K562 (cell line): Measurements from ENCODE around the gene OXLD1. TPM values are rescaled to one million over a fixed set of nuclear protein-coding genes. Genes with fewer than 3 reads are reported as not detected.

Experiments
- CEBPG ChIP-seq, 3 experiments: fragments of 200-800 bp in 1 of 3; sonication (Bioruptor generic) in 1 of 3; sonication (generic) in 1 of 3; formaldehyde crosslinking in 1 of 3; IDR thresholded peaks in 2 of 3; conservative IDR thresholded peaks in 1 of 3; 2 replicates each; pipeline versions ENCODE4 v1.6.1 to v1.8.0; 2016 to 2022; ENCODE audit warnings: missing compliant biosample characterization in 2 of 3, missing genetic modification characterization in 2 of 3, mild to moderate bottlenecking in 1 of 3, missing genetic modification reagents in 1 of 3
- HBP1 ChIP-seq: fragments of 450-650 bp; formaldehyde crosslinking; IDR thresholded peaks from 2 replicates; pipeline ENCODE4 v1.4.0; 2022; ENCODE audit warnings: missing genetic modification characterization
- HDAC3 ChIP-seq: fragments of 450-650 bp; IDR thresholded peaks from 2 replicates; pipeline ENCODE4 v1.6.1; 2018; ENCODE audit warnings: borderline replicate concordance, mild to moderate bottlenecking, moderate library complexity; ENCODE audit not compliant: partially characterized antibody
- MECOM ChIP-seq: fragments of 250-450 bp; sonication (Bioruptor Pico); IDR thresholded peaks from 2 replicates; pipeline ENCODE4 v1.8.0; 2022; ENCODE audit warnings: inconsistent platforms
- POLR2B ChIP-seq: fragments of 450-650 bp; IDR thresholded peaks from 2 replicates; pipeline ENCODE4 v1.6.1; 2018; ENCODE audit warnings: low read depth; ENCODE audit not compliant: partially characterized antibody
- REST ChIP-seq, 2 experiments: fragments of 450-650 bp; formaldehyde crosslinking in 1 of 2; IDR thresholded peaks; 2 replicates each; pipeline versions ENCODE4 v1.4.0 to v1.6.1; 2014 to 2020; ENCODE audit warnings: mild to moderate bottlenecking in 2 of 2, borderline replicate concordance in 1 of 2, low read depth in 1 of 2
- SAP30 ChIP-seq: fragments of 200-600 bp; sonication (generic); IDR thresholded peaks from 2 replicates; pipeline ENCODE4 v1.6.1; 2012; ENCODE audit warnings: borderline replicate concordance, low read depth, mild to moderate bottlenecking, moderate library complexity, low read length, control low read depth, inconsistent platforms; ENCODE audit not compliant: insufficient read depth, poor library complexity, severe bottlenecking
- SMC3 ChIP-seq: conservative IDR thresholded peaks from 2 replicates; pipeline ENCODE4 v1.6.1; 2011; ENCODE audit warnings: low read depth, low read length, improper control_type of control experiment; ENCODE audit not compliant: insufficient read depth
- SNRNP70 ChIP-seq: fragments of 200-400 bp; formaldehyde crosslinking; optimal IDR thresholded peaks from 2 replicates; pipeline ENCODE3; 2017; ENCODE audit warnings: low read depth, low read length
- SREBF2 ChIP-seq: sonication (generic); formaldehyde crosslinking; IDR thresholded peaks from 2 replicates; pipeline ENCODE4 v1.4.0; 2020; ENCODE audit warnings: mild to moderate bottlenecking, missing genetic modification reagents
- U2AF1 ChIP-seq: fragments of 200-400 bp; formaldehyde crosslinking; optimal IDR thresholded peaks from 2 replicates; pipeline ENCODE3; 2017; ENCODE audit warnings: mild to moderate bottlenecking, low read depth, low read length, moderate library complexity
- ZBTB12 ChIP-seq: fragments of 250-450 bp; sonication (Bioruptor Pico); IDR thresholded peaks from 2 replicates; pipeline ENCODE4 v1.4.0; 2020
- ZC3H4 ChIP-seq: sonication (generic); formaldehyde crosslinking; IDR thresholded peaks from 2 replicates; pipeline ENCODE4 v1.9.0; 2021; ENCODE audit warnings: missing genetic modification reagents, borderline replicate concordance
- ZNF23 ChIP-seq: fragments of 250-450 bp; sonication (Bioruptor Pico); IDR thresholded peaks from 2 replicates; pipeline ENCODE4 v1.4.0; 2020; ENCODE audit warnings: mild to moderate bottlenecking
- ZNF76 ChIP-seq: fragments of 250-450 bp; sonication (Bioruptor Pico); IDR thresholded peaks from 2 replicates; pipeline ENCODE4 v1.4.0; 2020; ENCODE audit warnings: mild to moderate bottlenecking, moderate library complexity, borderline replicate concordance
- polyA plus RNA-seq, 8 experiments: library from polyadenylated mRNA; depleted of rRNA in 4 of 8; stranded (reverse) in 5 of 8; unstranded in 3 of 8; fragments of >200 nt; fragmentation: Nextera tagmentation in 2 of 8; fragmentation: Illumina TruSeq in 1 of 8; extraction: Ambion mirVana in 2 of 8; extraction: Trizol in 1 of 8; gene quantifications; 2 replicates each; pipeline versions ENCODE4 v1.2.1 to v1.2.3, GENCODE V29; 2011 to 2014; ENCODE audit warnings: inconsistent platforms in 1 of 8, missing spikeins in 1 of 8
- total RNA-seq, 7 experiments: library from RNA; depleted of rRNA in 6 of 7; stranded (reverse); fragments of >200 nt in 6 of 7; fragmentation: Illumina TruSeq in 2 of 7; extraction: Trizol in 2 of 7; gene quantifications; 2 replicates each; pipeline versions ENCODE4 v1.2.1 to v1.2.3, GENCODE V29; 2011 to 2021; ENCODE audit warnings: low replicate concordance in 1 of 7

The OXLD1 gene
- total and polyA plus RNA-seq, 9 of the 15 experiments (the other 6 are each of a cell fraction or from before 2014, with no cell fraction given): 4.4 to 115 (median 29.3) TPM

- TF ChIP-seq HDAC3: no peak
- TF ChIP-seq ZNF23: no peak
- 0 out of 2 replicates have a peak, but pooled peaks have one; percentile 27 for TF ChIP-seq REST (IDR thresholded peaks at IDR 0.05; ENCODE audit: borderline replicate concordance)
- TF ChIP-seq REST (CRISPR knock-in tag; IDR thresholded peaks at IDR 0.05; ENCODE audit: low read depth): peak; percentile 73
- TF ChIP-seq ZBTB12 (CRISPR knock-in tag): 0 out of 2 replicates have a peak, but pooled peaks have one; percentile 27
- TF ChIP-seq U2AF1: peak; percentile 67
- no peak for TF ChIP-seq HBP1
- peak; percentile 55 for TF ChIP-seq POLR2B
- no peak for TF ChIP-seq ZC3H4
- no peak for TF ChIP-seq SREBF2
- TF ChIP-seq SNRNP70: no peak
- no peak for TF ChIP-seq SMC3
- TF ChIP-seq MECOM (CRISPR knock-in tag): no peak
- TF ChIP-seq ZNF76: peak; percentile 38; the same call in 1 of the 2 replicates
- TF ChIP-seq CEBPG (CRISPR knock-in tag; IDR thresholded peaks at IDR 0.05): no peak; the same call in 1 of the 2 replicates
- no peak for TF ChIP-seq CEBPG (tag; conservative IDR thresholded peaks at IDR 0.05 in 1 of 2, IDR thresholded peaks at IDR 0.05 in 1 of 2)
- TF ChIP-seq SAP30: peak; percentile 80
These were observed 29.7 kb downstream of the OXLD1 start, which contains the start of the genes NPLOC4 and TSPAN10 (continued) for GRCh38 chr17:81636505-81637288.
